ENCODE results near the gene TSEN34.
"Not testable (repeated sequence)": the region's sequence is repeated elsewhere in the genome, so short reads cannot be mapped to it uniquely, and the experiment has no call there.

The TSEN34 gene

GRCh38 chr19:54160182-54160811 lies 30.8 kb upstream of the TSEN34 start:
- in situ Hi-C loops (cut with MboI; ENCODE audit: low sequenced_read_pairs): no loop called here

GRCh38 chr19:54160854-54161253 lies 30.3 kb upstream of the TSEN34 start:
- in situ Hi-C loops (cut with MboI; ENCODE audit: low sequenced_read_pairs): no loop called here

- in situ Hi-C loops (cut with MboI; ENCODE audit: low sequenced_read_pairs): no loop called here
Observed at GRCh38 chr19:54162241-54162805, 28.8 kb upstream of the TSEN34 start.

DNA sequence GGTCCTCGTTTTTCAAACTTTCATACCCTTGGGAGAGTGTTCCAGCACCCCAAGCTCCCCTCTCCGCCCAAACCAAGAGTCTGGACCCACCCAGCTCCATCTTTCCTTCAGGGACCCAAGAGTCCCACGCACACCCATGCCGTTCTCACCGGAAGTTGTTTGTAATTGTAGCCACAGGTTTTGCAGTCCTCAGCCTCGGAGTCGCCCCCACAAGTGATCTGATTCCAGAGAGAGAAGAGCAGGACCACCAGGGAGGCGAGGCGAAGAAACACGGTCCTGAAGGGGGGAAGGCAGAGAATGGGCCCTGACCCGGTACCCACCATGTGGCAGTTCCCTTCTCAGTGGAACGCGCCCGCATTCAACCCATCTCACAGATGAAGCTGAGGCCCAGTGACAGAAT lies 28.2 kb upstream of the TSEN34 start:
- in situ Hi-C loops (cut with MboI; ENCODE audit: low sequenced_read_pairs): no loop called here

- in situ Hi-C loops (cut with MboI; ENCODE audit: low sequenced_read_pairs): no loop called here
Observed at GRCh38 chr19:54164369-54165068, 26.6 kb upstream of the TSEN34 start.

DNA sequence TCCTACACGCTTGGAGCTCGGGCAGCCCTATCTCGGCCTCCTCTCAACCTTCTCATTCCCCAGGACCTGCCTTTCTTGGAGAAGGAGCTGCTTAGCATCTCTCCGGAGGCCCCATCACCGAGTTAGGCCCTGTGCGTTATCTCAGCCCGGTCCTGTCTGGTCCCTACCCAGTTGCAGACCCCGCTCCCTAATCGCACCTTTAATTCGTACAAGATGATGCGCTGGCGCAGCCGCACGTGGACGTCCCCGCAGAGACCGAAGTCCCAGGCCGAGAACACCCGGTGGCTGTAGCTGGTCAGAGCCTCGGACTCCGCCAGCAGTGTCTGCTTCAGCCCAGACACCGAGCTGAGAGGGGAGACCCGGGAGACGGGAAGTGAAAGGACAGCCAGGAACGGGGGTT lies 25.9 kb upstream of the TSEN34 start:
- in situ Hi-C loops (cut with MboI; ENCODE audit: low sequenced_read_pairs): no loop called here

DNA sequence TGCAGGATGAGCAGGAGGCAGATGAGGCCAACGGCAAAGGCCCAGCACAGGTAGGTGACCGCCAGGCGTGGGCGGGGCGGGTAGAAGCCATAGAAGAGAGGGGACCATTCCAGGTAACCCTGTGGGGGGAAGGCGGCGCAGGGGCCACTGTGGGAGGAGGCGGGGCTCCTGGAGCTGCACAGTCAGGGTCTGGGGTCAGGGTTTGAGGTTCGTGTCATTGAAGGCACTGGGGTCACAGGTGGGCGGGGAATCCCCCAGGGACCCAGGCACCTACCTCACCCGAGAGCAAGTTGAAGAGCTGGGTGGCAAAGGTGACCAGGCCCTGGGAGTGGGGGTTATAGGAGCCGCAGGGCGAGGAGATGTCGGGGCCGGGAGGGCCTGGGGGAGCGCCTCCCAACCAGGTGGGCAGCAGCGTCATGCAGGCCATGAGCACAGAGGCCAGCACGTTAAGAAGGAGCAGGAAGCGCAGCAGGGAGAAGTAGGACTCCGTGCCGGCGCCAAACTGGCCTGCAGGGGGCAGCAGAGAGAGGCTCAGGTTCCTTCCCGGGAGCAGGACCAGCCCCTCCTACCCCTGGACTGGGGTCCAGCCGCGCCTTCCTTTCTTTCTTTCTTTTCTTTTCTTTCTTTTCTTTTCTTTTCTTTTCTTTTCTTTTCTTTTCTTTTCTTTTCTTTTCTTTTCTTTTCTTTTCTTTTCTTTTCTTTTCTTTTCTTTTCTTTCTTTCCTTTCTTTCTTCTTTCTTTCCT lies 22.8 kb upstream of the TSEN34 start:
- in situ Hi-C loops (cut with MboI; ENCODE audit: low sequenced_read_pairs): no loop called here

GRCh38 chr19:54169149-54169740 lies 21.9 kb upstream of the TSEN34 start:
- in situ Hi-C loops (cut with MboI; ENCODE audit: low sequenced_read_pairs): no loop called here

DNA sequence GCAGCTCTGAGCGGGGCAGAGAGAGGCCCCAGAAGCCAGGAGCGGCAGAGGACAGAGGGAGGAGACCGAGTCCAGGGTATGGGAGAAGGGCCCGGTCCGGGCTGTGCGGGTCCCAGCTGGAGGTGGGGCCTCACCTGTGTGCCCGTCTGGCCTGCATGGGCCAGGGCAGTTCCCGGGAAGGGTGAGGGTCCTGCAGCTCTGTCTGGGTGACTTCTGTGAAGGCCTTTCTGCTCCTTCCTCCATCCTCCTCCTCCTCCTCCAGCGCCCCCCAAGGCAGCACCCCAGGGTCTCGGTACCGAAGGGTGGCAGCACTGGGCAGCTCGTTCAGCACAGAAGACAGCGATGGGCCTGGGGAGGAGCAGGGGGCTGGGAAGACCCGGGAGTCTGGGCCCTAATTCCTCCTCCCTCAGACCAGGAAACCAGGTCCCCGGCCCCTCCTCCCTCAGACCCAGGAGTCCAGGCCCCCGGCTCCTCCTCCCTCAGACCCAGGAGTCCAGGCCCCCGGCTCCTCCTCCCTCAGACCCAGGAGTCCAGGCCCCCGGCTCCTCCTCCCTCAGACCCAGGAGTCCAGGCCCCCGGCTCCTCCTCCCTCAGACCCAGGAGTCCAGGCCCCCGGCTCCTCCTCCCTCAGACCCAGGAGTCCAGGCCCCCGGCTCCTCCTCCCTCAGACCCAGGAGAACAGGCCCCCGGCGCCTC lies 19.2 kb upstream of the TSEN34 start:
- in situ Hi-C loops (cut with MboI; ENCODE audit: low sequenced_read_pairs): not testable (repeated sequence)

GRCh38 chr19:54172471-54173358 lies 18.4 kb upstream of the TSEN34 start, which contains the start of gene TMC4:
TSS of gene TMC4 (minus strand) at chr19:54173160. CDS start at chr19:54173117, 43 bp downstream.
- in situ Hi-C loops (cut with MboI; ENCODE audit: low sequenced_read_pairs): no loop called here

DNA sequence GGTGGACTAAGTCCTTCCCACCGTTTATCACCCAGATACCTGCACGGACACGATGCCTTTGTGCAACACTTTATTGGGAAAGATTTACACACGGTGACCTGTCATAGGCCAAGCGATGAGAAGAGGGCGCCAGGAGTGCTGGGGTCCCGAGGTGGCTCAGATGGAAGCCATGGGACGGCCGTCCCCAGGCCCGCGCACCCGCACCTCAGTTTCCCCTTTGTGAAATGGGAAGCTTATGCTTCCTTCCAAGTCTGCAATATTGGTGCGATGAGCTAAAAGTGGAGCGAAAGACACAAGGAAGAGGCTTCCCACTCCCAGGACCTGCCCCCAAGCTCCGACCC lies 17.8 kb upstream of the TSEN34 start:
- in situ Hi-C loops (cut with MboI; ENCODE audit: low sequenced_read_pairs): no loop called here

- in situ Hi-C loops (cut with MboI; ENCODE audit: low sequenced_read_pairs): no loop called here
Observed at GRCh38 chr19:54173951-54174834, 16.9 kb upstream of the TSEN34 start.

- in situ Hi-C loops (cut with MboI; ENCODE audit: low sequenced_read_pairs): no loop called here
Observed at GRCh38 chr19:54178581-54179261, 12.4 kb upstream of the TSEN34 start.

DNA sequence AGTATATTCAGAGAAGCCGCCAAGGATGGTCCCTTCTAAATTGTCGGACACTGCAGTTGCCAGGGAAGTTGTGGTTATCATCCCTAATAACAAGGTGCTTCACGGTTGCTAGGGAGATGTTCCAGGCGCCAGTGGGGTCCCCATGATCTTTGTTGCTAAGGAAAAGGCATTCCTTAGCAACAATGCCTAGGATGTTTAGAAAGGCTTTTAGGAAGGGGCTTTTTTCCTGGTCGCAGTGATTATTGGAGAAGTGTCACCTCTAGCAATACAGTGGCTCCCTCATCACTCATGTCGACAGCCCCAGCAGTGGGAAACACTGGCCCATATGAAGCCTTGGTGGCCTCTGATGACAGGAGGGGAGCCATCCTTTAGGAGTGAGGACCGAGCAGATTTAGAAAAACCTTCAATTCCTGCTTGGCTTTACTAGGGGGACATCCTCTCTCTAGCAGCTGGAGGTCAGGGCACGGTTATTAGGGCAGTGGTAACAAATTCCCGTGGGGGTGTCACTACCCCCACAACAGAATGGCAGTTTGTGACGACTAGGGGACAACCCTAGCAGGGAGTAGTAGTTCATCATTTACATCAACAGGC lies 11.8 kb upstream of the TSEN34 start:
- in situ Hi-C loops (cut with MboI; ENCODE audit: low sequenced_read_pairs): no loop called here

DNA sequence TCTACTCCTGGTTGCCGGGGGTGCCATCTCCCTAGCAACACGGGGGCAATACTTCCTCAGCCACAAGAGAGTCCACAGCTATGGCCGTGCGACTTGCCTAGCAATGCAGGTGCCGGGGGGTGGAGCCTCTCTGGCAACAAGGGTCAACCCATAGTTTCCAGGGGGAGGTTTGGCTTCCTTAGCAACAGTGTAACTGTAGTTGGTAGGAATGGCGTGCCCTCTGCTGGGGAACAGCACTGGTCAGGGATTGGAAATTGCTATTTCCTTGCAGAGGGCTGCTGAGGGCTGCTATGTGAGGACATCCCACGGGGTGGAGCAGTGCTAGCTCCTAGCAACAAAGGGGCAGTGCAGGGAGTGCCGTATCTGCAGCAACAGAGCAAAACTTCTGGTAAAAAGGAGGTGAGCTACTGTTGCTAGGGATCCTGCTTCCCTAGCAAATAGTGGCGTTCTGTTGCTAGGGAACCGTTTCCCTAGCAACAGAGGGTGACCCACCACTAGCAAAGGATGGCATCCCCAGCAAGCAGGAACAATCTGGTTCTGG lies 11.1 kb upstream of the TSEN34 start:
- in situ Hi-C loops (cut with MboI; ENCODE audit: low sequenced_read_pairs): no loop called here

DNA sequence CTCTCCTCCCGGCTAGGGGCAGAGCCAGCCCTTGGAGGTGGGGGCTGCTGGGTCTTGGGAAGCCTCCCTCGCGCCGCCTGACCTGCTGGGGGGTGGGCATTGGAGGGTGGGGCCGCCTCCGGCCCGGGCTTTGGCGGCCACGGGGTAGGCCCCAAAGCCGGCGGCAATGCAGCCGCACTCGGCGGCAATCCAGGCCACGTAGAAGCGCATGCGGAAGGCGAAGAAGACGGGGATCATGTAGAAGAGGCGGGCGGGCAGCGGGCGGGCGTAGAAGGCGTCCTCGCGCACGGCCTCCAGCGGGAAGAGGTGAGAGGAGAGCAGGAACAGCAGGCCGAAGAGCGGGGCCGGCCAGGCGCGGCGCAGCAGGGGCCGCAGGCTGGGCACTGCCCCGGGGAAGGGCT lies 10.4 kb upstream of the TSEN34 start:
- in situ Hi-C loops (cut with MboI; ENCODE audit: low sequenced_read_pairs): no loop called here

- in situ Hi-C loops (cut with MboI; ENCODE audit: low sequenced_read_pairs): not testable (repeated sequence)
Observed at GRCh38 chr19:54181894-54182293, 9.2 kb upstream of the TSEN34 start.

- in situ Hi-C loops (cut with MboI; ENCODE audit: low sequenced_read_pairs): no loop called here
Observed at GRCh38 chr19:54183431-54183830, 7.7 kb upstream of the TSEN34 start.
